ENCODE results near the gene SMURF1.

- TF ChIP-seq CTCF (IDR thresholded peaks at IDR 0.05; ENCODE audit: control extremely low read depth in 1 of 3, insufficient read depth in 1 of 3, low read depth in 1 of 3, low read length in 3 of 3) (no peak), POLR2AphosphoS5 (IDR thresholded peaks at IDR 0.05; ENCODE audit: low read depth, low read length) (no peak), TAF1 (IDR thresholded peaks at IDR 0.05; ENCODE audit: low read depth, low read length) (no peak)
Observed at GRCh38 chr7:98998821-98999725, 144.8 kb downstream of the SMURF1 start.

Data from H1 (cell line).